OCI-LY3 (cell line): ENCODE data around the gene IRGC.

Source experiments
- H2AFZ ChIP-seq: fragments of 200-600, 300-600 bp; shearing (Covaris generic); 2 replicates; pipeline ENCODE4 v1.6.0; 2014; ENCODE audit warnings: antibody characterized with exemption, low read depth, low read length
- H3K27ac ChIP-seq: fragments of 200-600, 300-600 bp; sonication (generic); 2 replicates; pipeline ENCODE4 v1.5.1; 2014; ENCODE audit warnings: mild to moderate bottlenecking, low read length, moderate library complexity, mixed read lengths
- H3K27me3 ChIP-seq: fragments of 200-600, 300-600 bp; sonication (generic); 2 replicates; pipeline ENCODE4 v1.6.1; 2014; ENCODE audit warnings: low read depth, low read length, mixed read lengths
- H3K36me3 ChIP-seq: fragments of 200-600, 300-600 bp; sonication (generic); replicated peaks from 2 replicates; pipeline ENCODE3; 2014; ENCODE audit warnings: low read depth, low read length, mixed read lengths
- H3K4me1 ChIP-seq: fragments of 300-600, 200-600 bp; sonication (generic); 2 replicates; pipeline ENCODE4 v1.6.1; 2014; ENCODE audit warnings: low read length, mixed read lengths
- H3K4me2 ChIP-seq: fragments of 200-600, 300-600 bp; sonication (generic); 2 replicates; pipeline ENCODE4 v1.6.1; 2014; ENCODE audit warnings: low read length, mixed read lengths
- H3K4me3 ChIP-seq: fragments of 300-600, 200-600 bp; sonication (generic); 2 replicates; pipeline ENCODE4 v1.5.1; 2014; ENCODE audit warnings: antibody characterized with exemption, mild to moderate bottlenecking, low read length, moderate library complexity
- H3K79me2 ChIP-seq: fragments of 300-600, 200-600 bp; shearing (Covaris generic); 2 replicates; pipeline ENCODE4 v1.6.1; 2014; ENCODE audit warnings: mild to moderate bottlenecking, low read length, mixed read lengths
- H3K9ac ChIP-seq: fragments of 300-600, 200-600 bp; shearing (Covaris generic); 2 replicates; pipeline ENCODE4 v1.6.0; 2014; ENCODE audit warnings: mild to moderate bottlenecking, low read length, moderate library complexity
- H3K9me3 ChIP-seq: fragments of 200-600, 300-600 bp; shearing (Covaris generic); 2 replicates; pipeline ENCODE4 v1.6.1; 2014; ENCODE audit warnings: low read length, mixed read lengths; ENCODE audit not compliant: insufficient read depth
- H4K20me1 ChIP-seq: fragments of 200-600, 300-600 bp; sonication (generic); 2 replicates; pipeline ENCODE4 v1.6.1; 2016; ENCODE audit warnings: low read length, mixed read lengths; ENCODE audit not compliant: insufficient read depth
- EZH2phosphoT487 ChIP-seq: fragments of 200-600 bp; shearing (Covaris generic); IDR thresholded peaks from 2 replicates; pipeline ENCODE4 v1.6.1; 2018; ENCODE audit warnings: antibody characterized with exemption, mixed run types, low read depth
- TF ChIP-seq, protein P1 (sequence below): fragments of 200-600, 300-600 bp; sonication (generic); IDR thresholded peaks from 2 replicates; pipeline ENCODE4 v1.5.1; 2014; ENCODE audit warnings: antibody characterized with exemption, low read length, low read depth

The IRGC gene

DNA sequence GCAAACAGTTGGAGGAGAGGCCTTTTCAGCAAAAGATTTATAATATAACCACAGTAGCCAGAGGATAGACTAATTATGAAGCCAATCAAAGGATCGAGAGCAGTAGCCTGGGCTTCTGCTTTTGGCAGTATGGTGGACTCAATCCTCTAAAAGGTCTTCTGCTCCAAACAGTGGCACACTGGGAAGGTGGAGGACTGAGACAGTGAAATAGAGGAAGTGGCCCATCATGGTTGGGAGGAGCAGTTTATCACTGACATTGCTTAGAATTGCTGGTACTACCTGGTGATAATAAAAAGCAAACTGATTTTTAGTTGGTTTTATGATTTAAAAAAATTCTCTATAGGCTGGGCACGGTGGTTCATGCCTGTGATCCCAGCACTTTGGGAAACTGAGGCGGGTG lies 25.0 kb upstream of the IRGC start:
- H2AFZ ChIP-seq: no peak overlapping the region

GRCh38 chr19:43691755-43692154 lies 24.1 kb upstream of the IRGC start:
- TF ChIP-seq EZH2phosphoT487: no peak
- H3K9me3 ChIP-seq: peaks cover 14% of the 10 kb centered on the region

More for the DNA sequence above, 25.0 kb upstream of the IRGC start:
- Histone ChIP-seq H3K36me3 (peaks cover 3% of the 10 kb centered on the region), H3K4me2 (no peak overlapping the region), H3K4me3 (no peak overlapping the region), H3K9me3 (peaks cover 14% of the 10 kb centered on the region), H4K20me1 (no peaks in the 10 kb centered on the region), H3K4me1 (no peaks in the 10 kb centered on the region), H3K9ac (no peak overlapping the region), H3K27me3 (0 out of 2 replicates have a peak, but pooled peaks cover 4% of the 10 kb centered on the region), H3K79me2 (no peaks in the 10 kb centered on the region), H3K27ac (no peak overlapping the region)
- TF ChIP-seq, protein P1, sequence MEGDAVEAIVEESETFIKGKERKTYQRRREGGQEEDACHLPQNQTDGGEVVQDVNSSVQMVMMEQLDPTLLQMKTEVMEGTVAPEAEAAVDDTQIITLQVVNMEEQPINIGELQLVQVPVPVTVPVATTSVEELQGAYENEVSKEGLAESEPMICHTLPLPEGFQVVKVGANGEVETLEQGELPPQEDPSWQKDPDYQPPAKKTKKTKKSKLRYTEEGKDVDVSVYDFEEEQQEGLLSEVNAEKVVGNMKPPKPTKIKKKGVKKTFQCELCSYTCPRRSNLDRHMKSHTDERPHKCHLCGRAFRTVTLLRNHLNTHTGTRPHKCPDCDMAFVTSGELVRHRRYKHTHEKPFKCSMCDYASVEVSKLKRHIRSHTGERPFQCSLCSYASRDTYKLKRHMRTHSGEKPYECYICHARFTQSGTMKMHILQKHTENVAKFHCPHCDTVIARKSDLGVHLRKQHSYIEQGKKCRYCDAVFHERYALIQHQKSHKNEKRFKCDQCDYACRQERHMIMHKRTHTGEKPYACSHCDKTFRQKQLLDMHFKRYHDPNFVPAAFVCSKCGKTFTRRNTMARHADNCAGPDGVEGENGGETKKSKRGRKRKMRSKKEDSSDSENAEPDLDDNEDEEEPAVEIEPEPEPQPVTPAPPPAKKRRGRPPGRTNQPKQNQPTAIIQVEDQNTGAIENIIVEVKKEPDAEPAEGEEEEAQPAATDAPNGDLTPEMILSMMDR: no peak
- no peak for TF ChIP-seq EZH2phosphoT487

GRCh38 chr19:43692385-43692784 lies 23.5 kb upstream of the IRGC start:
- Histone ChIP-seq H3K9ac (no peak overlapping the region), H3K27me3 (0 out of 2 replicates have a peak, but pooled peaks cover 4% of the 10 kb centered on the region), H3K36me3 (peaks cover 3% of the 10 kb centered on the region), H3K4me2 (no peak overlapping the region), H3K4me3 (no peak overlapping the region), H2AFZ (no peak overlapping the region), H3K27ac (no peak overlapping the region), H3K9me3 (peaks cover 14% of the 10 kb centered on the region), H3K79me2 (no peaks in the 10 kb centered on the region), H3K4me1 (no peaks in the 10 kb centered on the region), H4K20me1 (no peaks in the 10 kb centered on the region)
- no peak for TF ChIP-seq EZH2phosphoT487
- TF ChIP-seq, protein P1: no peak

More at GRCh38 chr19:43691755-43692154, 24.1 kb upstream of the IRGC start:
- H3K4me1 ChIP-seq: no peaks in the 10 kb centered on the region
- H3K79me2 ChIP-seq: no peaks in the 10 kb centered on the region
- no peak overlapping the region for H3K4me3 ChIP-seq
- 0 out of 2 replicates have a peak, but pooled peaks cover 4% of the 10 kb centered on the region for H3K27me3 ChIP-seq
- no peak overlapping the region for H3K4me2 ChIP-seq
- no peak overlapping the region for H3K27ac ChIP-seq
- H4K20me1 ChIP-seq: no peaks in the 10 kb centered on the region
- no peak overlapping the region for H3K9ac ChIP-seq
- H2AFZ ChIP-seq: no peak overlapping the region
- H3K36me3 ChIP-seq: peaks cover 3% of the 10 kb centered on the region

DNA sequence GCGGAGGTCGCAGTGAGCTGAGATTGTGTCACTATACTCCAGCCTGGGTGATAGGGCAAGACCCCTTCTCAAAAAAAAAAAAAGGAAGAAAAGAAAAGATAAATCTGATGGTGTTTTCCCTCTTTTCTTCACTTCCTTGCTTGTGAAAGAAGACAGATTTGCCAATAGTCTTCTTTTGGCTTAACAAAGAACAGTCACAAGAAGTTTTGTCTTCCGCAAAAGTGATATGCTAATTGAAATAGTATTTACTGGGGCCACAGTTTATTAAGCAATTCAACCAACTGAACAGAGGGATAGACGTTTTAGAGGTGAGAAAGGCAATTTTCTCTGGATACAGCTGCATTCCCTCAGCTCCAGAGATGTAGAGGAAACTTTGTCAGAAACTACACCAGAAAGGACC lies 23.0 kb upstream of the IRGC start:
- no peak for TF ChIP-seq EZH2phosphoT487
- TF ChIP-seq, protein P1: no peak
- H3K4me3 ChIP-seq: no peak overlapping the region
- no peak overlapping the region for H3K9ac ChIP-seq
- H4K20me1 ChIP-seq: no peaks in the 10 kb centered on the region
- H3K4me2 ChIP-seq: no peak overlapping the region
- peaks cover 3% of the 10 kb centered on the region for H3K36me3 ChIP-seq
- H3K27ac ChIP-seq: no peak overlapping the region
- H3K4me1 ChIP-seq: no peaks in the 10 kb centered on the region
- H3K9me3 ChIP-seq: peaks cover 14% of the 10 kb centered on the region
- no peak overlapping the region for H2AFZ ChIP-seq
- 0 out of 2 replicates have a peak, but pooled peaks cover 4% of the 10 kb centered on the region for H3K27me3 ChIP-seq
- no peaks in the 10 kb centered on the region for H3K79me2 ChIP-seq
